Measurements from ENCODE around the gene GALNT9. TPM values are rescaled to one million over a fixed set of nuclear protein-coding genes. Genes with fewer than 3 reads are reported as not detected.

The GALNT9 gene
- total and polyA plus RNA-seq, 7 experiments from 2014 or later, result not detected

DNA sequence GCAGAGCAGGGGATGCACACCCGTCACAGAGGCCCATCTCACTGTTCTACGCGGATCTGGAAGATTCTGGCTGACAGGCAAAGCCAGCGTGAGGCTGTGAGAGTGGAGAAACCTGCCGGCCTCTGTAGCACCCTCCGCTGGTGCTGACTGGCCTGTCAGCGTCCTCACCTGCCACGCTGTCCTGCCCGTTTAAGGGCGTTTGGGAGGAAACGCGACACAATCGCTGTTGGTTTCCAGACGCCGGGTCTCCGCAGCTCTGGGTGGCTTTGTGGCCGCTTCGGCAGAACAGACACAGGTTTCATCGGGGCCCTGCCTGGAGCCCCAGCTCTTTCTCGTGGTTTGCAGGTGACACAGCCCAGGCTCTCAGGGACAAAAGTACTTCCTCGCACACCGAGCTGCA lies 114.5 kb downstream of the GALNT9 start:
- intact Hi-C loops (cut with micrococcal nuclease), result loop anchor here in 1 of 2 donors (10.0 kb wide), 1 partner anchor 400 kb away; the partner anchor contains the start of genes LRCOL1 and P2RX2
- peaks cover 0 to 4% (median 0%) of the 10 kb centered on the region in 5 donors for H3K36me3 Mint-ChIP-seq
- H3K27me3 ChIP-seq (ENCODE audit: control insufficient read depth in 2 of 2, insufficient read depth in 2 of 2, low read length in 2 of 2), result no peaks in the 10 kb centered on the region
- peaks cover 0 to 9% (median 4%) of the 10 kb centered on the region in 5 donors for H3K27me3 Mint-ChIP-seq
- ATAC-seq, result no peak
- H3K4me1 ChIP-seq (ENCODE audit: control insufficient read depth in 2 of 2, insufficient read depth in 2 of 2, low read length in 2 of 2), result peaks cover 0 to 3% of the 10 kb centered on the region in 2 donors
- no peak overlapping the region for H3K27ac ChIP-seq (ENCODE audit: low read depth, low read length)
- H3K27ac Mint-ChIP-seq, result no peak overlapping the region
- ChIA-PET CTCF (interaction anchor here (1.2 kb wide), 1 partner anchor 61 kb away, joined by 3 read pairs; no protein-coding TSS in a partner anchor), POLR2A (no interaction called here)
- no peak for DNase-seq
- H3K4me1 Mint-ChIP-seq, result peaks cover 0 to 6% (median 5%) of the 10 kb centered on the region in 7 donors
- H3K9me3 Mint-ChIP-seq, result peaks cover 0 to 15% (median 0%) of the 10 kb centered on the region in 11 donors
- H3K4me3 ChIP-seq (ENCODE audit: low read length), result no peak overlapping the region
- H3K9me3 ChIP-seq (ENCODE audit: control insufficient read depth in 2 of 3, low read length in 3 of 3), result no peaks in the 10 kb centered on the region
- peak overlapping the region in 1 of 10 donors; percentile 12 for H3K4me3 Mint-ChIP-seq
- no peaks in the 10 kb centered on the region for H3K36me3 ChIP-seq (ENCODE audit: control insufficient read depth in 2 of 3, insufficient read depth in 3 of 3, low read length in 3 of 3)

DNA sequence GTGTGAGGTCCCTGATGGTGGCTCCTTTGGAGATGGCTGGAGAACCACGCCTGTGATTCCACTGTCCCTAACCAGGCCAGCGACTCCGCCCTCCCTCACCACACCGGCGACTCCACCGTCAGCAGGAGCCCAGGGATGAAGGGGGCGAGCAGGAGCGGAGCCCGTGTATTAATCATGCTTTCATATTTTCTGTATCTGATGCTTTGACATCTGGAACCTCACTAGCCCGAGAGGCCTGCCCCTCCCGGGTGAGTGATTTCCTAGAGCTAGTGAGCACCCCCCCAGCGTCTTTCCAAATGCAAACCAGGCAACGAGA lies 115.3 kb downstream of the GALNT9 start:
- ATAC-seq (no peak), DNase-seq (no peak)
- ChIA-PET CTCF (interaction anchor here (1.2 kb wide), 1 partner anchor 60 kb away, joined by 3 read pairs; no protein-coding TSS in a partner anchor), POLR2A (no interaction called here)
- H3K27ac ChIP-seq (ENCODE audit: low read depth, low read length), result no peak overlapping the region
- no peaks in the 10 kb centered on the region for H3K27me3 ChIP-seq (ENCODE audit: control insufficient read depth in 2 of 2, insufficient read depth in 2 of 2, low read length in 2 of 2)
- Mint-ChIP-seq H3K27me3 (peaks cover 0 to 9% (median 4%) of the 10 kb centered on the region in 5 donors), H3K9me3 (peaks cover 0 to 15% (median 0%) of the 10 kb centered on the region in 11 donors), H3K4me3 (no peak overlapping the region), H3K4me1 (peaks cover 0 to 6% (median 4%) of the 10 kb centered on the region in 7 donors), H3K27ac (no peak overlapping the region), H3K36me3 (peaks cover 0 to 4% (median 0%) of the 10 kb centered on the region in 5 donors)
- peaks cover 0 to 3% of the 10 kb centered on the region in 2 donors for H3K4me1 ChIP-seq (ENCODE audit: control insufficient read depth in 2 of 2, insufficient read depth in 2 of 2, low read length in 2 of 2)
- H3K9me3 ChIP-seq (ENCODE audit: control insufficient read depth in 2 of 3, low read length in 3 of 3), result no peaks in the 10 kb centered on the region
- intact Hi-C loops (cut with micrococcal nuclease), result loop anchor here in 1 of 2 donors (10.0 kb wide), 1 partner anchor 401 kb away; the partner anchor contains the start of genes LRCOL1 and P2RX2
- H3K36me3 ChIP-seq (ENCODE audit: control insufficient read depth in 2 of 3, insufficient read depth in 3 of 3, low read length in 3 of 3), result no peaks in the 10 kb centered on the region
- H3K4me3 ChIP-seq (ENCODE audit: low read length), result no peak overlapping the region

DNA sequence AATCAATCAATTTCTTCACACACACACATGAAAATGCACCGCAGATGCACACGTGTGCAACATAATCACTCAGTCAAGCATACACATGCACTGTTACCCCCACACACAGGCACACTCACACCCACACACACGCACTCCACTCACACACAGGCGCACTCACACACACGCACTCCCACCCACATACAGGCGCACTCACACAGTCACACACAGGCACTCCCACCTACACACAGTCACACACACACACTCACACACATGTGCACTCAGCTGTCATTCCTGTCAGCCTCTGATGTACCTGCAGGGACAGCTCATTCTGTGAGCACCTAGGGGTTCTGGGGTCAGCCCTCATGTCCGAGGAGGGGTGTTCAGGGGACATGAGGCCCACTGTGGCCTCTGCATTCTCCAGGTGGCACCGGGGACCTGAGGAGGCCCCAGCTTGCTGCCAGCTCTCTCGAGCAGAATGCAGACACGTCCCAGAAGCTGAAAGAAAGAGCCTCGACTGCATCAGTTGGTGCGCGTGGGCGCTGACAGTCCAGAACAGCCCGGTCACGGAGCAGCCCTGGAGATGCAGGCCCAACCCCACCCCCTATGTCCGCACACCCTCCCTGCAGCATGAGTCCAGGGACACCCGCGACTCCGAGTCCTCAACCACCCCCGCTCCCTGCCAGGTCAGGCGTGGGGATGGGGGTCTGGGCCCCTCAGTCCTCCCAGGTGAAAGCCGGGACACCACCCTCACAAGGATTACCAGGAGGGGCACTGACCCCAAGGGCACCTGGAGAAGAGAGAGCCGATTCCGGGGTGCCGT lies 115.8 kb downstream of the GALNT9 start:
- CTCF ChIA-PET, result no interaction called here
- no peak for DNase-seq
- Histone ChIP-seq H3K27me3 (ENCODE audit: control insufficient read depth in 2 of 2, insufficient read depth in 2 of 2, low read length in 2 of 2) (no peaks in the 10 kb centered on the region), H3K27ac (ENCODE audit: low read depth, low read length) (no peak overlapping the region), H3K4me1 (ENCODE audit: control insufficient read depth in 2 of 2, insufficient read depth in 2 of 2, low read length in 2 of 2) (peaks cover 0 to 3% of the 10 kb centered on the region in 2 donors), H3K4me3 (ENCODE audit: low read length) (no peak overlapping the region), H3K36me3 (ENCODE audit: control insufficient read depth in 2 of 3, insufficient read depth in 3 of 3, low read length in 3 of 3) (no peaks in the 10 kb centered on the region), H3K9me3 (ENCODE audit: control insufficient read depth in 2 of 3, low read length in 3 of 3) (no peaks in the 10 kb centered on the region)
- H3K36me3 Mint-ChIP-seq, result peaks cover 0 to 4% (median 0%) of the 10 kb centered on the region in 5 donors
- intact Hi-C loops (cut with micrococcal nuclease), result loop anchor here in 1 of 2 donors (10.0 kb wide), 1 partner anchor 401 kb away; the partner anchor contains the start of genes LRCOL1 and P2RX2
- H3K27me3 Mint-ChIP-seq, result peaks cover 0 to 9% (median 4%) of the 10 kb centered on the region in 5 donors
- peaks cover 0 to 6% (median 0%) of the 10 kb centered on the region in 7 donors for H3K4me1 Mint-ChIP-seq
- no peak overlapping the region for H3K27ac Mint-ChIP-seq
- POLR2A ChIA-PET, result no interaction called here
- H3K9me3 Mint-ChIP-seq, result peaks cover 0 to 15% (median 0%) of the 10 kb centered on the region in 11 donors
- no peak for ATAC-seq
- H3K4me3 Mint-ChIP-seq, result no peak overlapping the region

DNA sequence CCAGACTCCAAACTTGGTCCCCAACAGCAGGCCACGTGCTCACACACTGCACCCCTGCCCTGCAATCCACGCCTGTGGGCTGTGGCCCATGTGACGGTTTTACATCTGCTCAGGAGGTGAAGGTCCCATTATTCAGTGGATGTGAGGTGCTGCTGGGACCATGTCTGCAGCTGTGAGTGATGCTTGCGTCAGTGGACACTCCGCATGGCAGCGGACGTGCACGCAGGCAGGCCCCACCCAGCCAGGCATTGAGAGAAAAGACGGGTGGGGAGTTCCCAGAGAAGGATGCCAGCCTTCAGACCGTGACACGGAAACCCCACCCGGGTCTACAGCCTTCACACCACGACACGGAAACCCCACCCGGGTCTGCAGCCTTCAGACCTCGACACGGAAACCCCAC lies 117.6 kb downstream of the GALNT9 start:
- CTCF ChIA-PET, result no interaction called here
- ATAC-seq (peak; percentile 50), DNase-seq (no peak)
- H3K27me3 Mint-ChIP-seq, result peaks cover 4 to 12% (median 4%) of the 10 kb centered on the region in 5 donors
- POLR2A ChIA-PET, result no interaction called here
- no peak overlapping the region for H3K4me3 Mint-ChIP-seq
- intact Hi-C loops (cut with micrococcal nuclease), result loop anchor here in 1 of 2 donors (10.0 kb wide), 1 partner anchor 403 kb away; the partner anchor contains the start of genes LRCOL1 and P2RX2
- peaks cover 0 to 6% (median 0%) of the 10 kb centered on the region in 7 donors for H3K4me1 Mint-ChIP-seq
- Histone ChIP-seq H3K36me3 (ENCODE audit: control insufficient read depth in 2 of 3, insufficient read depth in 3 of 3, low read length in 3 of 3) (no peaks in the 10 kb centered on the region), H3K27ac (ENCODE audit: low read depth, low read length) (no peak overlapping the region), H3K4me3 (ENCODE audit: low read length) (no peak overlapping the region), H3K27me3 (ENCODE audit: control insufficient read depth in 2 of 2, insufficient read depth in 2 of 2, low read length in 2 of 2) (no peaks in the 10 kb centered on the region), H3K4me1 (ENCODE audit: control insufficient read depth in 2 of 2, insufficient read depth in 2 of 2, low read length in 2 of 2) (peaks cover 0 to 3% of the 10 kb centered on the region in 2 donors), H3K9me3 (ENCODE audit: control insufficient read depth in 2 of 3, low read length in 3 of 3) (no peaks in the 10 kb centered on the region)
- H3K27ac Mint-ChIP-seq, result no peak overlapping the region
- peaks cover 0 to 7% (median 0%) of the 10 kb centered on the region in 11 donors for H3K9me3 Mint-ChIP-seq
- H3K36me3 Mint-ChIP-seq, result peaks cover 0 to 4% (median 0%) of the 10 kb centered on the region in 5 donors

DNA sequence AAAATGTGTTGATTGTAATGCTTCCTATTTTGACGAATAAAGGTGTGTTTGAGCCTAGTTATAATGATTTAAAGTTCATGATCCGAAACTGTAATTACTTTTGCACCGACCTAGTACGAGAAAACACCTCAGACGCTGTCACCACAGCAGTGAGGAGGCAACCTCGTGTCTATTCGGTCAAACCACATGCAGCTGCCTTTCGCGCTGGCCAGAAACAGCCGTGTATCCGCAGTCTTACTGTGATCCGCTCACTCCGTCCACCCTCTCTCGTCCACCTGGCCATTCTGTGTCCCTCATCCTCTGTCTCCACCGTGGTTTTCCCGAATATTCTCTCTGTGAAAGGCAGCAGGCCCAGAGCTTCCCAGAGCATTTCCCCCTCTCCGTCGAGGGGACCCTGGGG lies 118.1 kb downstream of the GALNT9 start:
- Mint-ChIP-seq H3K27ac (no peak overlapping the region), H3K4me1 (peaks cover 0 to 6% (median 0%) of the 10 kb centered on the region in 7 donors), H3K36me3 (peaks cover 0 to 4% (median 0%) of the 10 kb centered on the region in 5 donors), H3K27me3 (peaks cover 5 to 16% (median 6%) of the 10 kb centered on the region in 5 donors), H3K9me3 (peaks cover 0 to 7% (median 0%) of the 10 kb centered on the region in 11 donors), H3K4me3 (no peak overlapping the region)
- Histone ChIP-seq H3K27me3 (ENCODE audit: control insufficient read depth in 2 of 2, insufficient read depth in 2 of 2, low read length in 2 of 2) (no peaks in the 10 kb centered on the region), H3K4me1 (ENCODE audit: control insufficient read depth in 2 of 2, insufficient read depth in 2 of 2, low read length in 2 of 2) (peaks cover 0 to 3% of the 10 kb centered on the region in 2 donors), H3K4me3 (ENCODE audit: low read length) (no peak overlapping the region), H3K27ac (ENCODE audit: low read depth, low read length) (no peak overlapping the region), H3K36me3 (ENCODE audit: control insufficient read depth in 2 of 3, insufficient read depth in 3 of 3, low read length in 3 of 3) (no peaks in the 10 kb centered on the region), H3K9me3 (ENCODE audit: control insufficient read depth in 2 of 3, low read length in 3 of 3) (no peaks in the 10 kb centered on the region)
- CTCF ChIA-PET, result no interaction called here
- intact Hi-C loops (cut with micrococcal nuclease), result loop anchor here in 1 of 2 donors (10.0 kb wide), 1 partner anchor 403 kb away; the partner anchor contains the start of genes LRCOL1 and P2RX2
- ATAC-seq (no peak), DNase-seq (no peak)
- POLR2A ChIA-PET, result no interaction called here

DNA sequence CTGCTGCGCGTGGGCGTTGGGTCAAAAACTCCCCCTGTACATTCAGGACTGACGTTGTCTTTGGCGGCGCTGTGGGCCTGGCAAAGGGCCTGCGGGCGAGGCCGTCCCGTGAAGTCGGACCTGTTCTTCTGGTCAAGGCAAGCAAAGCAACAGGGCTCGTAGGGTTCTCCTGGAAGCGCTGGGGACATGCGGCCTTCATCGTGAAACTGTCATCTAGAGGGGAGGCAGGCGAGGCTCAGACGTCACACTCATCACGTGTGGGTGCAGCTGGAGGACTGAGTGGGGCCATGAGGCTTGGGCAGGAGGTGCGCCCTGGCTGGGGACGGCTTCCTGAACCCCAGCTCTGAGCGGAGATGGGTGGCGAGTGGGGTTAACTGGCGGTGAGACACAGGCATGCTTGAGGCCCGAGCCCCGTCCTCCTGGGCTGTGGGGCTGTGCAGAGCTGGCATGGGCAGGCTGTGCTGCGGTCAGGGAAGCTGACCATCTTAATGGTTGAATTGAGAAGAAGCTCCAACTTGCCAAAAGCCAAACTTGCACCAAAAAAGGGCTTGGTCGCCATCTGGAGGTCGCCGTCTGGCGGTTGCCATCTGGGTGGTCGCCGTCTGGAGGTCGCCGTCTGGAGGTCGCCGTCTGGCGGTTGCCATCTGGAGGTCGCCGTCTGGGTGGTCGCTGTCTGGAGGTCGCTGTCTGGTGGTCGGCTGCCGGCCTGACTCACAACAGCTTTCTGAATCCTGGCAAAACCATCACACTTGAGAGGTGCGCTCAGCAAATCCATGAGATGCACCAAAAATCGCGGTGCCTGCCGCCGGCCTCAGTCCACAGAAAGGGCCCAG lies 119.0 kb downstream of the GALNT9 start:
- intact Hi-C loops (cut with micrococcal nuclease), result loop anchor here in 1 of 2 donors (1.0 to 10.0 kb wide), 2 partner anchors 56 to 404 kb away; partner anchors contain the start of genes LRCOL1 and P2RX2
- ChIA-PET POLR2A (no interaction called here), CTCF (interaction anchor here (1.0 kb wide), 1 partner anchor 57 kb away, joined by 3 read pairs; no protein-coding TSS in a partner anchor)
- ATAC-seq, result no peak
- Histone ChIP-seq H3K9me3 (ENCODE audit: control insufficient read depth in 2 of 3, low read length in 3 of 3) (no peaks in the 10 kb centered on the region), H3K4me3 (ENCODE audit: low read length) (no peak overlapping the region), H3K4me1 (ENCODE audit: control insufficient read depth in 2 of 2, insufficient read depth in 2 of 2, low read length in 2 of 2) (peaks cover 3 to 7% of the 10 kb centered on the region in 2 donors), H3K36me3 (ENCODE audit: control insufficient read depth in 2 of 3, insufficient read depth in 3 of 3, low read length in 3 of 3) (no peaks in the 10 kb centered on the region), H3K27me3 (ENCODE audit: control insufficient read depth in 2 of 2, insufficient read depth in 2 of 2, low read length in 2 of 2) (peaks cover 0 to 5% of the 10 kb centered on the region in 2 donors), H3K27ac (ENCODE audit: low read depth, low read length) (no peak overlapping the region)
- Mint-ChIP-seq H3K4me3 (no peak overlapping the region), H3K27ac (no peak overlapping the region), H3K27me3 (peaks cover 5 to 15% (median 11%) of the 10 kb centered on the region in 5 donors), H3K4me1 (peaks cover 0 to 5% (median 0%) of the 10 kb centered on the region in 7 donors), H3K9me3 (peaks cover 0 to 5% (median 0%) of the 10 kb centered on the region in 11 donors), H3K36me3 (peaks cover 0 to 4% (median 0%) of the 10 kb centered on the region in 5 donors)
- no peak for DNase-seq

All from naive thymus-derived CD4-positive, alpha-beta T cell (primary cell).